Astrocyte (in vitro differentiated cells and primary cell): ENCODE results near the gene UST. TPM values are rescaled to one million over a fixed set of nuclear protein-coding genes. Genes with fewer than 3 reads are reported as not detected.

Source experiments
- DNase-seq: peaks from one replicate; pipeline ENCODE4 v3.0.0-alpha.2; 2010; ENCODE audit warnings: low read depth
- FAIRE-seq: peaks from 2 replicates; lab custom pipeline; 2011; peaks lifted over from hg19 to GRCh38; lab: Jason Lieb, UNC
- H2AFZ ChIP-seq: 2 replicates; pipeline ENCODE4 v1.6.0; 2012; ENCODE audit warnings: low read depth, low read length, inconsistent platforms
- H3K27ac ChIP-seq: 2 replicates; pipeline ENCODE4 v1.5.1; 2011; ENCODE audit warnings: low read depth, low read length, inconsistent platforms
- H3K27me3 ChIP-seq: 2 replicates; pipeline ENCODE4 v1.6.0; 2011; ENCODE audit warnings: low read length, inconsistent platforms; ENCODE audit not compliant: insufficient read depth
- H3K36me3 ChIP-seq: 2 replicates; pipeline ENCODE4 v1.5.1; 2011; ENCODE audit warnings: low read length, inconsistent platforms; ENCODE audit not compliant: insufficient read depth
- H3K4me1 ChIP-seq: 2 replicates; pipeline ENCODE4 v1.5.1; 2011; ENCODE audit warnings: low read length, inconsistent platforms; ENCODE audit not compliant: insufficient read depth
- H3K4me2 ChIP-seq: 2 replicates; pipeline ENCODE4 v1.6.0; 2012; ENCODE audit warnings: low read length, inconsistent platforms
- H3K4me3 ChIP-seq: 2 replicates; pipeline ENCODE4 v1.5.1; 2011; ENCODE audit warnings: low read depth, mild to moderate bottlenecking, low read length, inconsistent platforms; ENCODE audit not compliant: insufficient read depth
- H3K79me2 ChIP-seq: 2 replicates; pipeline ENCODE4 v1.6.0; 2012; ENCODE audit warnings: mild to moderate bottlenecking, low read length, inconsistent platforms; ENCODE audit not compliant: insufficient read depth
- H3K9ac ChIP-seq: 2 replicates; pipeline ENCODE4 v1.6.0; 2012; ENCODE audit warnings: mild to moderate bottlenecking, low read length, inconsistent platforms
- H3K9me3 ChIP-seq: 2 replicates; pipeline ENCODE4 v1.5.1; 2012; ENCODE audit warnings: low read depth, mild to moderate bottlenecking, low read length, inconsistent platforms; ENCODE audit not compliant: insufficient read depth
- H4K20me1 ChIP-seq: 2 replicates; pipeline ENCODE4 v1.6.0; 2012; ENCODE audit warnings: low read length, inconsistent platforms; ENCODE audit not compliant: insufficient read depth
- H3K27ac Mint-ChIP-seq: one replicate; pipeline ENCODE4 v1.8.0; 2021; ENCODE audit warnings: mild to moderate bottlenecking, mixed read lengths; ENCODE audit not compliant: unreplicated experiment
- H3K27me3 Mint-ChIP-seq: one replicate; pipeline ENCODE4 v1.8.0; 2021; ENCODE audit warnings: low read depth, mixed read lengths; ENCODE audit not compliant: unreplicated experiment
- H3K36me3 Mint-ChIP-seq: one replicate; pipeline ENCODE4 v1.8.0; 2021; ENCODE audit warnings: low read depth, mixed read lengths; ENCODE audit not compliant: unreplicated experiment
- H3K4me1 Mint-ChIP-seq: one replicate; pipeline ENCODE4 v1.8.0; 2021; ENCODE audit warnings: low read depth, mixed read lengths; ENCODE audit not compliant: unreplicated experiment
- H3K4me3 Mint-ChIP-seq: one replicate; pipeline ENCODE4 v1.8.0; 2021; ENCODE audit warnings: mild to moderate bottlenecking, moderate library complexity, mixed read lengths; ENCODE audit not compliant: unreplicated experiment
- H3K9me3 Mint-ChIP-seq: one replicate; pipeline ENCODE4 v1.8.0; 2021; ENCODE audit warnings: mild to moderate bottlenecking, mixed read lengths; ENCODE audit not compliant: unreplicated experiment
- CTCF ChIP-seq: IDR thresholded peaks from 2 replicates; pipeline ENCODE4 v1.5.1; 2011; ENCODE audit warnings: low read depth, mild to moderate bottlenecking, inconsistent platforms, low read length, moderate library complexity; ENCODE audit not compliant: insufficient read depth
- EZH2 ChIP-seq: IDR thresholded peaks from 2 replicates; pipeline ENCODE4 v1.6.1; 2012; ENCODE audit warnings: mild to moderate bottlenecking, low read length, inconsistent platforms; ENCODE audit not compliant: insufficient read depth
- total RNA-seq: library from RNA; stranded (reverse); gene quantifications from 2 replicates; pipeline ENCODE4 v1.2.1, GENCODE V29; 2021

UST gene
- total RNA-seq, 1 donor from 2014 or later = 15.3 TPM

GRCh38 chr6:149084808-149085556, 338.2 kb downstream of the UST start:
- no peaks in the 10 kb centered on the region for H3K27me3 ChIP-seq
- no peak overlapping the region for H3K9ac ChIP-seq
- peaks cover 1% of the 10 kb centered on the region for H3K27me3 Mint-ChIP-seq
- H3K79me2 ChIP-seq = no peaks in the 10 kb centered on the region
- DNase-seq = no peak
- H3K4me1 Mint-ChIP-seq = peaks cover 15% of the 10 kb centered on the region
- no peaks in the 10 kb centered on the region for H3K36me3 Mint-ChIP-seq
- H3K4me2 ChIP-seq = no peak overlapping the region
- no peak overlapping the region for H3K4me3 ChIP-seq
- H3K9me3 ChIP-seq = no peaks in the 10 kb centered on the region
- no peak overlapping the region for H2AFZ ChIP-seq
- H3K27ac ChIP-seq = no peak overlapping the region
- peaks cover 15% of the 10 kb centered on the region for H3K4me1 ChIP-seq
- no peak for FAIRE-seq
- no peaks in the 10 kb centered on the region for H4K20me1 ChIP-seq
- no peak overlapping the region for H3K27ac Mint-ChIP-seq
- no peak overlapping the region for H3K4me3 Mint-ChIP-seq
- H3K36me3 ChIP-seq = no peaks in the 10 kb centered on the region
- no peak for TF ChIP-seq CTCF
- no peak for TF ChIP-seq EZH2
- no peaks in the 10 kb centered on the region for H3K9me3 Mint-ChIP-seq

- H3K4me3 ChIP-seq = no peak overlapping the region
- Mint-ChIP-seq H3K36me3 (no peaks in the 10 kb centered on the region), H3K4me3 (no peak overlapping the region), H3K4me1 (peaks cover 9% of the 10 kb centered on the region), H3K27ac (no peak overlapping the region), H3K27me3 (peaks cover 1% of the 10 kb centered on the region), H3K9me3 (no peaks in the 10 kb centered on the region)
- H3K4me1 ChIP-seq = peaks cover 9% of the 10 kb centered on the region
- H3K36me3 ChIP-seq = no peaks in the 10 kb centered on the region
- H3K9me3 ChIP-seq = no peaks in the 10 kb centered on the region
- no peak overlapping the region for H3K9ac ChIP-seq
- H3K79me2 ChIP-seq = no peaks in the 10 kb centered on the region
- no peak for FAIRE-seq
- TF ChIP-seq EZH2 (no peak), CTCF (no peak)
- no peak overlapping the region for H3K4me2 ChIP-seq
- H3K27me3 ChIP-seq = no peaks in the 10 kb centered on the region
- H3K27ac ChIP-seq = no peak overlapping the region
- H2AFZ ChIP-seq = no peak overlapping the region
- no peaks in the 10 kb centered on the region for H4K20me1 ChIP-seq
- DNase-seq = no peak
These were observed 338.7 kb downstream of the UST start for GRCh38 chr6:149085557-149085938.

- Histone ChIP-seq H3K4me3 (no peak overlapping the region), H3K79me2 (no peaks in the 10 kb centered on the region), H3K4me1 (peaks cover under 1% of the 10 kb centered on the region), H3K27ac (no peak overlapping the region), H3K9ac (no peak overlapping the region), H3K36me3 (no peaks in the 10 kb centered on the region), H3K4me2 (no peak overlapping the region), H3K27me3 (no peaks in the 10 kb centered on the region), H2AFZ (no peak overlapping the region), H3K9me3 (no peaks in the 10 kb centered on the region), H4K20me1 (no peaks in the 10 kb centered on the region)
- Mint-ChIP-seq H3K27me3 (peaks cover 1% of the 10 kb centered on the region), H3K36me3 (no peaks in the 10 kb centered on the region), H3K4me1 (peaks cover 2% of the 10 kb centered on the region), H3K27ac (no peak overlapping the region), H3K4me3 (no peak overlapping the region), H3K9me3 (no peaks in the 10 kb centered on the region)
- FAIRE-seq (no peak), DNase-seq (no peak)
- TF ChIP-seq CTCF (no peak), EZH2 (no peak)
These were observed 339.5 kb downstream of the UST start for GRCh38 chr6:149086363-149086762.
